OCI-LY1 (cell line): Measurements from ENCODE around the gene CARD8.

Source experiments
- EZH2 ChIP-seq: fragments of 200-600 bp; sonication (generic), shearing (Covaris generic); IDR thresholded peaks from 2 replicates; pipeline ENCODE4 v1.8.0; 2017; ENCODE audit warnings: borderline replicate concordance, mixed run types, mild to moderate bottlenecking, antibody characterized with exemption, low read length, moderate library complexity, mixed read lengths
- TF ChIP-seq, protein P1 (sequence below): fragments of 200-600 bp; sonication (generic), shearing (Covaris generic); IDR thresholded peaks from 2 replicates; pipeline ENCODE4 v1.5.1; 2017; ENCODE audit warnings: mild to moderate bottlenecking, antibody characterized with exemption, low read length, moderate library complexity, mixed read lengths

DNA sequence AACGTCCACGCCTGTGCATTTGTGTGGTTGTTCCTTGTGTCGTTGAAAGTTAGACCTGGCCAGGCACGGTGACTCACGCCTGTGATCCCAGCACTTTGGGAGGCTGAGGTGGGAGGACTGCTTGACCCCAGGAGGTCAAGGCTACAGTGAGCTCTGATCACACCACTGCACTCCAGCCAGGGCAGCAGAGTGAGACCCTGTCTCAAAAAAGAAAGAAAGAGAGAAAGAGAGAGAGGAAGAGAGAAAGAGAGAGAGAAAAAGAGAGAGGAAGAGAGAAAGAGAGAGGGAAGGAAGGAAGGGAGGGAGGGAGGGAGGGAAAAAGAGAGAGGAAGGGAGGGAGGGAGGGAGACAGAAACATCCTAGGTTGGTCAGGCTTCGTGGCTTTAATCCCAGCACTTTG is 19.2 kb upstream of the CARD8 start:
- TF ChIP-seq, protein P1, sequence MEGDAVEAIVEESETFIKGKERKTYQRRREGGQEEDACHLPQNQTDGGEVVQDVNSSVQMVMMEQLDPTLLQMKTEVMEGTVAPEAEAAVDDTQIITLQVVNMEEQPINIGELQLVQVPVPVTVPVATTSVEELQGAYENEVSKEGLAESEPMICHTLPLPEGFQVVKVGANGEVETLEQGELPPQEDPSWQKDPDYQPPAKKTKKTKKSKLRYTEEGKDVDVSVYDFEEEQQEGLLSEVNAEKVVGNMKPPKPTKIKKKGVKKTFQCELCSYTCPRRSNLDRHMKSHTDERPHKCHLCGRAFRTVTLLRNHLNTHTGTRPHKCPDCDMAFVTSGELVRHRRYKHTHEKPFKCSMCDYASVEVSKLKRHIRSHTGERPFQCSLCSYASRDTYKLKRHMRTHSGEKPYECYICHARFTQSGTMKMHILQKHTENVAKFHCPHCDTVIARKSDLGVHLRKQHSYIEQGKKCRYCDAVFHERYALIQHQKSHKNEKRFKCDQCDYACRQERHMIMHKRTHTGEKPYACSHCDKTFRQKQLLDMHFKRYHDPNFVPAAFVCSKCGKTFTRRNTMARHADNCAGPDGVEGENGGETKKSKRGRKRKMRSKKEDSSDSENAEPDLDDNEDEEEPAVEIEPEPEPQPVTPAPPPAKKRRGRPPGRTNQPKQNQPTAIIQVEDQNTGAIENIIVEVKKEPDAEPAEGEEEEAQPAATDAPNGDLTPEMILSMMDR: no peak
- no peak for TF ChIP-seq EZH2
